ENCODE results near the gene GID8. TPM values are rescaled to one million over a fixed set of nuclear protein-coding genes. Genes with fewer than 3 reads are reported as not detected.

The GID8 gene
- total and polyA plus RNA-seq, 2 of the 13 experiments (the other 11 are each of a cell fraction or from before 2014, with no cell fraction given): 39.6 to 59.8 TPM

GRCh38 chr20:62921119-62921687 is 16.7 kb upstream of the GID8 start (continued):
- TF ChIP-seq ZNF318 (CRISPR knock-in tag; IDR thresholded peaks at IDR 0.05): no peak
- no peak for TF ChIP-seq ONECUT2 (CRISPR knock-in tag; IDR thresholded peaks at IDR 0.05)
- TF ChIP-seq KAT2B (IDR thresholded peaks at IDR 0.05; ENCODE audit: borderline replicate concordance, low read depth, low read length): no peak
- 0 out of 2 replicates have a peak, but pooled peaks have one; percentile 78 for TF ChIP-seq NFKBIZ (CRISPR knock-in tag; IDR thresholded peaks at IDR 0.05)
- TF ChIP-seq MEF2D (CRISPR knock-in tag; IDR thresholded peaks at IDR 0.05): no peak
- TF ChIP-seq TIGD3 (CRISPR knock-in tag; IDR thresholded peaks at IDR 0.05; ENCODE audit: borderline replicate concordance): no peak
- no peak for TF ChIP-seq ZNF619 (CRISPR knock-in tag; IDR thresholded peaks at IDR 0.05)
- peak; percentile 5; the same call in 1 of the 2 replicates for TF ChIP-seq NFE2L2 (IDR thresholded peaks at IDR 0.05; ENCODE audit: low read length)
- TF ChIP-seq ASH2L (IDR thresholded peaks at IDR 0.05; ENCODE audit: insufficient read length, low read depth, low read length): peak; percentile 36
- TF ChIP-seq FOXA3 (CRISPR knock-in tag; IDR thresholded peaks at IDR 0.05): peak; percentile 40; the same call in 1 of the 2 replicates
- no peak for TF ChIP-seq HNRNPH1 (optimal IDR thresholded peaks at IDR 0.05; ENCODE audit: low read depth, low read length)
- TF ChIP-seq E2F1 (CRISPR knock-in tag; IDR thresholded peaks at IDR 0.05): no peak
- no peak for TF ChIP-seq KDM3A (CRISPR knock-in tag; IDR thresholded peaks at IDR 0.05; ENCODE audit: low read depth)
- peak; percentile 86 for TF ChIP-seq SAP130 (CRISPR knock-in tag; IDR thresholded peaks at IDR 0.05; ENCODE audit: low read depth)
- peak; percentile 75 for TF ChIP-seq GATAD2A (CRISPR knock-in tag; IDR thresholded peaks at IDR 0.05)
- TF ChIP-seq ZNF83 (CRISPR knock-in tag; IDR thresholded peaks at IDR 0.05; ENCODE audit: borderline replicate concordance): no peak
- TF ChIP-seq U2AF1 (optimal IDR thresholded peaks at IDR 0.05; ENCODE audit: low read depth, low read length): no peak
- TF ChIP-seq NRL (CRISPR knock-in tag; IDR thresholded peaks at IDR 0.05; ENCODE audit: borderline replicate concordance): 0 out of 2 replicates have a peak, but pooled peaks have one; percentile 52
- TF ChIP-seq MAFF (IDR thresholded peaks at IDR 0.05; ENCODE audit: low read depth, low read length): peak; percentile 95
- peak; percentile 86 for TF ChIP-seq RFX5 (IDR thresholded peaks at IDR 0.05; ENCODE audit: low read depth, low read length)
- no peak for TF ChIP-seq RNF2 (conservative IDR thresholded peaks at IDR 0.05; ENCODE audit: low read depth)
- TF ChIP-seq MXI1 (IDR thresholded peaks at IDR 0.05; ENCODE audit: borderline replicate concordance, low read depth, low read length): peak; percentile 42; the same call in 2 of the 3 replicates
